ENCODE data around the gene APBA1. TPM values are rescaled to one million over a fixed set of nuclear protein-coding genes. Genes with fewer than 3 reads are reported as not detected.
A peak's percentile ranks its signal among the peaks of the same experiment; 100 is the strongest.

The APBA1 gene
- polyA plus RNA-seq, 1 donor (not counting 4 experiments of a cell fraction or from before 2014, with no cell fraction given) = 0.66 TPM

DNA sequence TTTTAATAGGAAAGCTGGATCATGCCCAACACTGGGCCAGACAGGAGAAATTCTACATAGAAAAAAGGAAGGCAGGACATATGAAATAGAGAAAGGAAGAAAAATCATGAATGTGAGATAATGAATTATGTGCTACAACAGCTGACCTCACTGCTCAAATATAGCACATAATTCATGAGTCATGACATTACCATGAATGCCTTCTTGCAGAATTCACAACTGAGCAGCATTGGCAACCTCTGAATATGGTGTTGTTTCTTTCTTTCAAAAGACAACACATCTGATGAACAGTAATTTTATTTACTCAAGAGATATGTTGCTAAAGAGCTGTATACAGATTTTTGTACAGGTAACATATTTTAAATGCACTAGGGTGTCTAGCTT, 34.4 kb downstream of the APBA1 start:
- Histone ChIP-seq H3K4me1 (ENCODE audit: control insufficient read depth, extremely low read depth, insufficient read depth, low read length) (peaks cover 13% of the 10 kb centered on the region), H3K36me3 (ENCODE audit: control insufficient read depth in 2 of 2, extremely low read depth in 1 of 2, insufficient read depth in 2 of 2, low read length in 2 of 2) (no peaks in the 10 kb centered on the region), H3K9me3 (ENCODE audit: control insufficient read depth, low read depth, low read length) (no peaks in the 10 kb centered on the region), H2AFZ (ENCODE audit: control insufficient read depth, low read length) (no peak overlapping the region), H3K4me2 (ENCODE audit: control insufficient read depth, extremely low read depth, insufficient read depth, low read depth, low read length) (peak overlapping the region; percentile 41), H3K27me3 (ENCODE audit: control insufficient read depth, extremely low read depth, insufficient read depth, low read length) (no peaks in the 10 kb centered on the region), H4K20me1 (ENCODE audit: control insufficient read depth, extremely low read depth, insufficient read depth, low read length) (no peaks in the 10 kb centered on the region), H3K4me3 (ENCODE audit: control insufficient read depth in 2 of 3, extremely low read depth in 1 of 3, insufficient read depth in 2 of 3, low read depth in 1 of 3, low read length in 3 of 3) (no peak overlapping the region), H3K79me2 (ENCODE audit: control insufficient read depth, insufficient read depth, low read length) (no peaks in the 10 kb centered on the region), H3K9ac (ENCODE audit: control insufficient read depth, extremely low read depth, insufficient read depth, low read length) (peak overlapping the region; percentile 15), H3K9me1 (ENCODE audit: control insufficient read depth, extremely low read depth, insufficient read depth, low read length) (no peaks in the 10 kb centered on the region), H3K27ac (ENCODE audit: control insufficient read depth, insufficient read depth, low read length) (peak overlapping the region; percentile 61)
- peak; percentile 94 for FAIRE-seq
- DNase-seq (ENCODE audit: low read depth, low spot score) = peak; percentile 53
- TF ChIP-seq EZH2 (IDR thresholded peaks at IDR 0.05; ENCODE audit: low read length) (no peak), CTCF (optimal IDR thresholded peaks at IDR 0.05 in 1 of 3, IDR thresholded peaks at IDR 0.05 in 1 of 3, conservative IDR thresholded peaks at IDR 0.05 in 1 of 3; ENCODE audit: extremely low read depth in 1 of 3, insufficient read depth in 2 of 3, low read length in 3 of 3) (no peak)
- dilution Hi-C loops (cut with MboI; ENCODE audit: extremely low pct_ligation_motif_present, low sequenced_read_pairs) = no loop called here

GRCh38 chr9:69637193-69637816, 34.9 kb downstream of the APBA1 start:
- H3K4me1 ChIP-seq (ENCODE audit: control insufficient read depth, extremely low read depth, insufficient read depth, low read length) = peaks cover 13% of the 10 kb centered on the region
- no peaks in the 10 kb centered on the region for H3K36me3 ChIP-seq (ENCODE audit: control insufficient read depth in 2 of 2, extremely low read depth in 1 of 2, insufficient read depth in 2 of 2, low read length in 2 of 2)
- peak; percentile 21 for DNase-seq (ENCODE audit: low read depth, low spot score)
- no peaks in the 10 kb centered on the region for H3K9me1 ChIP-seq (ENCODE audit: control insufficient read depth, extremely low read depth, insufficient read depth, low read length)
- H3K27me3 ChIP-seq (ENCODE audit: control insufficient read depth, extremely low read depth, insufficient read depth, low read length) = no peaks in the 10 kb centered on the region
- peak overlapping the region; percentile 61 for H3K27ac ChIP-seq (ENCODE audit: control insufficient read depth, insufficient read depth, low read length)
- peak overlapping the region; percentile 15 for H3K9ac ChIP-seq (ENCODE audit: control insufficient read depth, extremely low read depth, insufficient read depth, low read length)
- H3K9me3 ChIP-seq (ENCODE audit: control insufficient read depth, low read depth, low read length) = no peaks in the 10 kb centered on the region
- no peaks in the 10 kb centered on the region for H4K20me1 ChIP-seq (ENCODE audit: control insufficient read depth, extremely low read depth, insufficient read depth, low read length)
- peak overlapping the region; percentile 41 for H3K4me2 ChIP-seq (ENCODE audit: control insufficient read depth, extremely low read depth, insufficient read depth, low read depth, low read length)
- no peak overlapping the region for H3K4me3 ChIP-seq (ENCODE audit: control insufficient read depth in 2 of 3, extremely low read depth in 1 of 3, insufficient read depth in 2 of 3, low read depth in 1 of 3, low read length in 3 of 3)
- H3K79me2 ChIP-seq (ENCODE audit: control insufficient read depth, insufficient read depth, low read length) = no peaks in the 10 kb centered on the region
- TF ChIP-seq EZH2 (IDR thresholded peaks at IDR 0.05; ENCODE audit: low read length) = no peak
- no peak for TF ChIP-seq CTCF (optimal IDR thresholded peaks at IDR 0.05 in 1 of 3, IDR thresholded peaks at IDR 0.05 in 1 of 3, conservative IDR thresholded peaks at IDR 0.05 in 1 of 3; ENCODE audit: extremely low read depth in 1 of 3, insufficient read depth in 2 of 3, low read length in 3 of 3)
- dilution Hi-C loops (cut with MboI; ENCODE audit: extremely low pct_ligation_motif_present, low sequenced_read_pairs) = no loop called here
- no peak for FAIRE-seq
- H2AFZ ChIP-seq (ENCODE audit: control insufficient read depth, low read length) = no peak overlapping the region

All from keratinocyte (primary cell).